ENCODE measurements around the gene PAX6. TPM values are rescaled to one million over a fixed set of nuclear protein-coding genes. Genes with fewer than 3 reads are reported as not detected.
A peak's percentile ranks its signal among the peaks of the same experiment; 100 is the strongest.

PAX6 gene
- total and polyA plus RNA-seq, 8 donors: 0.03 to 57.9 (median 1.2) TPM; not detected in 1

GRCh38 chr11:31798554-31799434, 12.3 kb downstream of the PAX6 start:
- peak in 1 of 2 donors; percentile 65 for DNase-seq
- Histone ChIP-seq H3K27me3 (peaks cover 46 to 84% (median 82%) of the 10 kb centered on the region in 3 donors), H3K4me1 (peaks cover 10 to 30% (median 22%) of the 10 kb centered on the region in 4 donors), H3K36me3 (no peaks in the 10 kb centered on the region), H3K4me3 (peak overlapping the region in 2 of 4 donors; percentile 9 to 29), H3K9me3 (peaks cover 0 to under 1% (median 0%) of the 10 kb centered on the region in 4 donors), H3K27ac (no peak overlapping the region)
- WGBS, 5 donors: 3 to 7% (median 5%) methylated on average over 31 to 60 of the region's 60 CpGs
- TF ChIP-seq, protein P1, sequence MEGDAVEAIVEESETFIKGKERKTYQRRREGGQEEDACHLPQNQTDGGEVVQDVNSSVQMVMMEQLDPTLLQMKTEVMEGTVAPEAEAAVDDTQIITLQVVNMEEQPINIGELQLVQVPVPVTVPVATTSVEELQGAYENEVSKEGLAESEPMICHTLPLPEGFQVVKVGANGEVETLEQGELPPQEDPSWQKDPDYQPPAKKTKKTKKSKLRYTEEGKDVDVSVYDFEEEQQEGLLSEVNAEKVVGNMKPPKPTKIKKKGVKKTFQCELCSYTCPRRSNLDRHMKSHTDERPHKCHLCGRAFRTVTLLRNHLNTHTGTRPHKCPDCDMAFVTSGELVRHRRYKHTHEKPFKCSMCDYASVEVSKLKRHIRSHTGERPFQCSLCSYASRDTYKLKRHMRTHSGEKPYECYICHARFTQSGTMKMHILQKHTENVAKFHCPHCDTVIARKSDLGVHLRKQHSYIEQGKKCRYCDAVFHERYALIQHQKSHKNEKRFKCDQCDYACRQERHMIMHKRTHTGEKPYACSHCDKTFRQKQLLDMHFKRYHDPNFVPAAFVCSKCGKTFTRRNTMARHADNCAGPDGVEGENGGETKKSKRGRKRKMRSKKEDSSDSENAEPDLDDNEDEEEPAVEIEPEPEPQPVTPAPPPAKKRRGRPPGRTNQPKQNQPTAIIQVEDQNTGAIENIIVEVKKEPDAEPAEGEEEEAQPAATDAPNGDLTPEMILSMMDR (IDR thresholded peaks at IDR 0.05): no peak
- intact Hi-C loops (cut with DNase I; ENCODE audit: low total_unique reads): no loop called here

DNA sequence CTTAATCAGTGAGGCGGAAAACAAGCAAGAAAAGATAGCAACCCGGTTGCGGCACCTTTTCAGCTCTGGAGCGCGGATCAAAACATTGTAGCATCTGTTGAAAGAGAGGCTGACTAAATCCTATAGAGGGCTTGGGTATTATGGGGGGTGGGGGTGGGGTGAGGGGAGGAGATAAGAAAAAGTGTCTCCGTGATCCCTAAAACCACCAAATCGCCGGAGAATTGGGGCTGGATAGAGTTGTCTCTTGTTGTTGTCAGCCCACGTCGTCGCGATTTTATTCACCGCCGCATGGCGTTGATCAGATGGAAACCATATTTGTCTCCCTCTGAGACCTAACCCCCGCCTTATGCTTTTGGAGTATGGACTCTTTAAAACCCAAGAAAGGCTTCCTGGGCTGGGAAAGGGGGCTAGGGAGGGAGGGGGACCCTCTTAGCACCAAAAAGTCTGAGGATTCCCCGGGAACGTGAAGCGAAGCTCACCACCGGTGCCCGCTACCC, 13.0 kb downstream of the PAX6 start:
- no peak for DNase-seq
- WGBS, 5 donors: 7 to 13% (median 8%) methylated on average over 19 to 21 of the region's 21 CpGs
- peak overlapping the region in 2 of 4 donors; percentile 9 to 29 for H3K4me3 ChIP-seq

GRCh38 chr11:31797190-31798056, 13.7 kb downstream of the PAX6 start:
- no peak for DNase-seq
- Histone ChIP-seq H3K27ac (no peak overlapping the region), H3K4me3 (no peak overlapping the region), H3K36me3 (no peaks in the 10 kb centered on the region), H3K27me3 (peaks cover 38 to 73% (median 68%) of the 10 kb centered on the region in 3 donors), H3K9me3 (no peaks in the 10 kb centered on the region), H3K4me1 (peaks cover 10 to 30% (median 22%) of the 10 kb centered on the region in 4 donors)
- intact Hi-C loops (cut with DNase I; ENCODE audit: low total_unique reads): no loop called here
- 13 to 23% (median 16%) methylated on average over 31 of the region's 31 CpGs for WGBS, 5 donors
- TF ChIP-seq POLR2AphosphoS5 (IDR thresholded peaks at IDR 0.05): no peak

More for the DNA sequence above, 13.0 kb downstream of the PAX6 start:
- no peaks in the 10 kb centered on the region for H3K36me3 ChIP-seq
- H3K4me1 ChIP-seq: peaks cover 10 to 30% (median 22%) of the 10 kb centered on the region in 4 donors
- no peaks in the 10 kb centered on the region for H3K9me3 ChIP-seq
- no peak for TF ChIP-seq POLR2A (IDR thresholded peaks at IDR 0.05)
- TF ChIP-seq, protein P1 (IDR thresholded peaks at IDR 0.05): no peak
- no peak for TF ChIP-seq EP300 (IDR thresholded peaks at IDR 0.05)
- peaks cover 45 to 80% (median 75%) of the 10 kb centered on the region in 3 donors for H3K27me3 ChIP-seq
- intact Hi-C loops (cut with DNase I; ENCODE audit: low total_unique reads): no loop called here
- H3K27ac ChIP-seq: no peak overlapping the region

GRCh38 chr11:31796499-31797189, 14.5 kb downstream of the PAX6 start:
- Histone ChIP-seq H3K9me3 (no peaks in the 10 kb centered on the region), H3K27me3 (peaks cover 37 to 65% (median 62%) of the 10 kb centered on the region in 3 donors), H3K27ac (no peak overlapping the region), H3K4me1 (peaks cover 10 to 30% (median 22%) of the 10 kb centered on the region in 4 donors), H3K36me3 (no peaks in the 10 kb centered on the region), H3K4me3 (no peak overlapping the region)
- DNase-seq: no peak
- TF ChIP-seq EP300 (IDR thresholded peaks at IDR 0.05) (no peak), POLR2AphosphoS5 (IDR thresholded peaks at IDR 0.05) (no peak), POLR2A (IDR thresholded peaks at IDR 0.05) (no peak)
- TF ChIP-seq, protein P1 (IDR thresholded peaks at IDR 0.05): no peak
- intact Hi-C loops (cut with DNase I; ENCODE audit: low total_unique reads): no loop called here
- WGBS, 5 donors: 9 to 31% (median 16%) methylated on average over 19 of the region's 19 CpGs

Data from stomach (tissue), 9 donors.